ENCODE data around the gene CARD14. TPM values are rescaled to one million over a fixed set of nuclear protein-coding genes. Genes with fewer than 3 reads are reported as not detected.

Gene CARD14
- total RNA-seq, 1 experiment from 2014 or later, result not detected

DNA sequence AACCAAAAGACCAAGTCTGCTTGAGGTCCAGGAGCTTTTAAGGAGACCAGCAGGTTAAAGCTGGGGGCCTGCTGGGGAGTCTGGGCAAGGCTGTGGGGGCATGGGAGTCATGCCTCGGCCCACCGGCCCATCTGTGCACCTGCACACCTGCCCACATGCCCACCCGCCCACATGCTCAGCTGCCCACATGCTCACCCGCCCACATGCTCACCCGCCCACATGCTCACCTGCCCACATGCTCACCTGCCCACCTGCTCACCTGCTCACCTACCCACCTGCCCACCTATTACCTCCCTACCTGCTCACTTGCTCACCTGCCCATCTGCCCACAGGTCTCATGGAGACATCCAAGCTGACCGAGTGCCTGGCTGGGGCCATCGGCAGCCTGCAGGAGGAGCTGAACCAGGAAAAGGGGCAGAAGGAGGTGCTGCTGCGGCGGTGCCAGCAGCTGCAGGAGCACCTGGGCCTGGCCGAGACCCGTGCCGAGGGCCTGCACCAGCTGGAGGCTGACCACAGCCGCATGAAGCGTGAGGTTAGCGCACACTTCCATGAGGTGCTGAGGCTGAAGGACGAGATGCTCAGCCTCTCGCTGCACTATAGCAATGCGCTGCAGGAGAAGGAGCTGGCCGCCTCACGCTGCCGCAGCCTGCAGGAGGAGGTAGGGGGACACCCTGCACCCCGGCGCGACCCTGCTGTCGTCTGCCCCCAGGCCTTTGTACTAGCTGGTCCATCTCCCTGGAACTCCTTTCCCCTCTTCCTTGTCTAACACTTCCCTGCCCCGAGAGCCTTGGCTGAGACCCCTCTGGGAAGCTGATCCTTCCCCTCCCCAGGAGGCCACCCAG, 14.0 kb downstream of the CARD14 start:
- ChIA-PET POLR2A (interaction anchor here (1.2 kb wide), 1 partner anchor 21 kb away, joined by 3 read pairs; no protein-coding TSS in a partner anchor), CTCF (interaction anchor here (0.6 to 1.2 kb wide), 2 partner anchors 12 to 35 kb away, joined by 3 to 4 read pairs; no protein-coding TSS in a partner anchor)
- Mint-ChIP-seq H3K36me3 (ENCODE audit: insufficient read depth, unreplicated experiment) (no peaks in the 10 kb centered on the region), H3K9me3 (ENCODE audit: unreplicated experiment) (no peaks in the 10 kb centered on the region), H3K27ac (ENCODE audit: low read depth, unreplicated experiment) (no peak overlapping the region), H3K4me1 (ENCODE audit: insufficient read depth, unreplicated experiment) (peaks cover 8% of the 10 kb centered on the region), H3K27me3 (ENCODE audit: insufficient read depth, unreplicated experiment) (peaks cover 17% of the 10 kb centered on the region), H3K4me3 (ENCODE audit: unreplicated experiment) (no peak overlapping the region)
- no TSS peak for BruUV-seq (replicated peaks)
- TF ChIP-seq, protein P1, sequence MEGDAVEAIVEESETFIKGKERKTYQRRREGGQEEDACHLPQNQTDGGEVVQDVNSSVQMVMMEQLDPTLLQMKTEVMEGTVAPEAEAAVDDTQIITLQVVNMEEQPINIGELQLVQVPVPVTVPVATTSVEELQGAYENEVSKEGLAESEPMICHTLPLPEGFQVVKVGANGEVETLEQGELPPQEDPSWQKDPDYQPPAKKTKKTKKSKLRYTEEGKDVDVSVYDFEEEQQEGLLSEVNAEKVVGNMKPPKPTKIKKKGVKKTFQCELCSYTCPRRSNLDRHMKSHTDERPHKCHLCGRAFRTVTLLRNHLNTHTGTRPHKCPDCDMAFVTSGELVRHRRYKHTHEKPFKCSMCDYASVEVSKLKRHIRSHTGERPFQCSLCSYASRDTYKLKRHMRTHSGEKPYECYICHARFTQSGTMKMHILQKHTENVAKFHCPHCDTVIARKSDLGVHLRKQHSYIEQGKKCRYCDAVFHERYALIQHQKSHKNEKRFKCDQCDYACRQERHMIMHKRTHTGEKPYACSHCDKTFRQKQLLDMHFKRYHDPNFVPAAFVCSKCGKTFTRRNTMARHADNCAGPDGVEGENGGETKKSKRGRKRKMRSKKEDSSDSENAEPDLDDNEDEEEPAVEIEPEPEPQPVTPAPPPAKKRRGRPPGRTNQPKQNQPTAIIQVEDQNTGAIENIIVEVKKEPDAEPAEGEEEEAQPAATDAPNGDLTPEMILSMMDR (IDR thresholded peaks at IDR 0.05; ENCODE audit: unreplicated experiment), result no peak
- intact Hi-C loops (cut with micrococcal nuclease), result no loop called here
- DNase-seq (ENCODE audit: unreplicated experiment), result no peak

DNA sequence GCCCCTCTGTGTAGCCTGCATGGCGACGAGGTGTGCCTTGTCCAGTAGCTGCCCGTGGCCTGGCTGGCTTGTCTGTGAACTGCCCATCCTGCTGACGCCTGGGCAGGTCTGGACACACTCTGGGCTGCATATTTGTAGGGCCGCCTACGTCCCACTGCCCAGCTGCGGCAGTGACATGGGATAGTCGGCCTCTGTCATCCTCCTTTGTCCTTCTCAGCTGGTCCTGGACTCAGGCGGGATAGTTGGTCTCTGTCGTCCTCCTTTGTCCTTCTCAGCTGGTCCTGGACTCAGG, 14.5 kb downstream of the CARD14 start:
- H3K27me3 Mint-ChIP-seq (ENCODE audit: insufficient read depth, unreplicated experiment), result peaks cover 17% of the 10 kb centered on the region
- DNase-seq (ENCODE audit: unreplicated experiment), result no peak
- no peak overlapping the region for H3K27ac Mint-ChIP-seq (ENCODE audit: low read depth, unreplicated experiment)
- H3K36me3 Mint-ChIP-seq (ENCODE audit: insufficient read depth, unreplicated experiment), result no peaks in the 10 kb centered on the region
- no peak overlapping the region for H3K4me3 Mint-ChIP-seq (ENCODE audit: unreplicated experiment)
- ChIA-PET POLR2A (no interaction called here), CTCF (interaction anchor here (0.6 to 1.2 kb wide), 3 partner anchors 12 to 1119 kb away, joined by 3 to 4 read pairs (median 3); no protein-coding TSS in a partner anchor)
- H3K9me3 Mint-ChIP-seq (ENCODE audit: unreplicated experiment), result no peaks in the 10 kb centered on the region
- TF ChIP-seq, protein P1 (IDR thresholded peaks at IDR 0.05; ENCODE audit: unreplicated experiment), result no peak
- intact Hi-C loops (cut with micrococcal nuclease), result no loop called here
- no TSS peak for BruUV-seq (replicated peaks)
- H3K4me1 Mint-ChIP-seq (ENCODE audit: insufficient read depth, unreplicated experiment), result peaks cover 8% of the 10 kb centered on the region

DNA sequence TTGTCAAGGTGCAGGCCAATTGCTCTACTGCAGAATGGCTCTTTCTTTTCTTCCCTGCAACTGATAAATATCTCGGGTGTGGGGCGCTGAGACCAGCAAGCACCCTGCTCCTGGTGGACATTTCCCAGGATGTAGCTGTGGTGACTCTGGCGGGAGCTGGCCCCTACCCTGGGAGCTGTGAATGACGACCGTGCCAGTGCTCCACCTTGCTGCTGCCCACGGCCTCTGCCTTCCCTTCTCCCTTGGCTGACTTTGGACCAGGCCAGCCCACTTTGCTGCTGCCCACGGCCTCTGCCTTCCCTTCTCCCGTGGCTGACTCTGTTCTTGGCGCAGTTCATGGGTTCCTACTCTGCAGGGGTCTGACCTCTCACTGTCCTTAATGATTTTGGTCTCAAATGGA, 16.1 kb downstream of the CARD14 start:
- TF ChIP-seq, protein P1 (IDR thresholded peaks at IDR 0.05; ENCODE audit: unreplicated experiment), result no peak
- Mint-ChIP-seq H3K36me3 (ENCODE audit: insufficient read depth, unreplicated experiment) (no peaks in the 10 kb centered on the region), H3K4me3 (ENCODE audit: unreplicated experiment) (no peak overlapping the region), H3K27ac (ENCODE audit: low read depth, unreplicated experiment) (no peak overlapping the region), H3K9me3 (ENCODE audit: unreplicated experiment) (no peaks in the 10 kb centered on the region), H3K27me3 (ENCODE audit: insufficient read depth, unreplicated experiment) (peaks cover 17% of the 10 kb centered on the region), H3K4me1 (ENCODE audit: insufficient read depth, unreplicated experiment) (peaks cover 8% of the 10 kb centered on the region)
- intact Hi-C loops (cut with micrococcal nuclease), result loop anchor here (2.0 kb wide), 1 partner anchor 39 kb away; the partner anchor contains the start of gene EIF4A3
- BruUV-seq (replicated peaks), result no TSS peak
- DNase-seq (ENCODE audit: unreplicated experiment), result no peak
- ChIA-PET CTCF (no interaction called here), POLR2A (interaction anchor here (2.4 kb wide), 1 partner anchor 38 kb away, joined by 8 read pairs; no protein-coding TSS in a partner anchor)

DNA sequence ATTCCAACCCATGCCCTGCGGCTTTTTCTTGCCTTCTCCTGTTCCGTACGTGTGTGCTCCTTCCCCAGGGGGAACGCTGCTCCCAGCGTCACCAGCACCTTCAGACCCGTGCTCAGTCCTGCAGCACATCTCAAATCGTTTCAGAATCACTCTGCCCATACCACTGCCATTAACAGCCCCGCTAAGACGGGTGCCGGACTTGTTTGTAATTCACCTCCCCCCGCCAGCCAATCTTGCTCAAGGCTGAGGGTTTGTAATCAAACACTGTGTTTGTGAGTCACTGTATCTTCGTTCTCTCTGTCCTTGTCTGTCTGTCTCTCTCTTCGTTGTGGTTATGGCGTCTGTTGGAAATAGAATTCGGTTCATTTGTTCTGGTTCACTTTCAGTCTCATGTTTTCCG, 17.3 kb downstream of the CARD14 start:
- ChIA-PET POLR2A (interaction anchor here (0.9 to 2.4 kb wide), 6 partner anchors 27 to 93 kb away, joined by 3 to 9 read pairs (median 6); partner anchors contain the start of gene GAA), CTCF (interaction anchor here (0.6 to 1.8 kb wide), 2 partner anchors 9 to 86 kb away, joined by 3 to 8 read pairs; partner anchors contain the start of gene GAA)
- H3K4me1 Mint-ChIP-seq (ENCODE audit: insufficient read depth, unreplicated experiment), result peaks cover 8% of the 10 kb centered on the region
- H3K27ac Mint-ChIP-seq (ENCODE audit: low read depth, unreplicated experiment), result peak overlapping the region; percentile 67
- peaks cover 8% of the 10 kb centered on the region for H3K27me3 Mint-ChIP-seq (ENCODE audit: insufficient read depth, unreplicated experiment)
- intact Hi-C loops (cut with micrococcal nuclease), result loop anchor here (2.0 kb wide), 1 partner anchor 40 kb away; the partner anchor contains the start of gene EIF4A3
- TF ChIP-seq, protein P1 (IDR thresholded peaks at IDR 0.05; ENCODE audit: unreplicated experiment), result no peak
- BruUV-seq (replicated peaks), result no TSS peak
- no peaks in the 10 kb centered on the region for H3K9me3 Mint-ChIP-seq (ENCODE audit: unreplicated experiment)
- no peaks in the 10 kb centered on the region for H3K36me3 Mint-ChIP-seq (ENCODE audit: insufficient read depth, unreplicated experiment)
- peak overlapping the region; percentile 62 for H3K4me3 Mint-ChIP-seq (ENCODE audit: unreplicated experiment)
- peak; percentile 76 for DNase-seq (ENCODE audit: unreplicated experiment)
